T-cell (primary cell): Measurements from ENCODE around the gene PLIN5. TPM values are rescaled to one million over a fixed set of nuclear protein-coding genes. Genes with fewer than 3 reads are reported as not detected.
A peak's percentile ranks its signal among the peaks of the same experiment; 100 is the strongest.

Experiments used
- ATAC-seq, 4 experiments: fragments of 200-7000 bp in 3 of 4; fragments of 150-1000 bp in 1 of 4; cut with Tn5 transposase; replicated peaks in 1 of 4; 1 replicate in 3 of 4; 2 replicates in 1 of 4; pipeline ENCODE4 v1.10.0; 2021; ENCODE audit warnings: moderate library complexity in 3 of 4, mild to moderate bottlenecking in 2 of 4, moderate number of reproducible peaks in 1 of 4
- CTCF ChIA-PET, 2 donors: fragments of 300-600 bp; sonication (Branson Sonifier 250); formaldehyde crosslinking; loops; one replicate each; lab custom pipeline; 2022; ENCODE audit warnings: antibody characterized with exemption in 2 of 2; lab: Charles Lee
- POLR2A ChIA-PET, 2 donors: fragments of 300-600 bp; sonication (Branson Sonifier 250); formaldehyde crosslinking; loops; one replicate each; lab custom pipeline; 2022; ENCODE audit warnings: antibody characterized with exemption in 2 of 2; lab: Charles Lee
- DNase-seq, 35 experiments: peaks; one replicate each; pipeline versions ENCODE4 v3.0.0 to v3.0.0-alpha.2; 2013 to 2023
- H3K27ac ChIP-seq: one replicate; pipeline ENCODE4 v1.5.1; 2013; ENCODE audit warnings: low read length
- H3K27me3 ChIP-seq, 2 experiments: replicated peaks in 1 of 2; 1 replicate in 1 of 2; 2 replicates in 1 of 2; pipeline versions ENCODE4 v1.6.1 to v1.7.0; 2013; ENCODE audit warnings: low read length in 1 of 2, mixed read lengths in 1 of 2; ENCODE audit not compliant: control insufficient read depth in 2 of 2, insufficient read depth in 2 of 2; ENCODE audit errors: extremely low read depth in 1 of 2
- H3K36me3 ChIP-seq, 2 donors: 1 replicate in 1 of 2; 2 replicates in 1 of 2; pipeline versions ENCODE4 v1.6.1 to v1.7.0; 2013; ENCODE audit warnings: low read length in 1 of 2; ENCODE audit not compliant: control insufficient read depth in 2 of 2, insufficient read depth in 1 of 2; ENCODE audit errors: extremely low read depth in 1 of 2
- H3K4me1 ChIP-seq, 2 experiments: 1 replicate in 1 of 2; 2 replicates in 1 of 2; pipeline versions ENCODE4 v1.6.1 to v1.7.0; 2013; ENCODE audit warnings: low read length in 2 of 2, mixed read lengths in 1 of 2; ENCODE audit not compliant: insufficient read depth in 2 of 2, control insufficient read depth in 1 of 2; ENCODE audit errors: extremely low read depth in 1 of 2
- H3K4me3 ChIP-seq, 2 donors: 1 replicate in 1 of 2; 2 replicates in 1 of 2; pipeline versions ENCODE4 v1.5.1 to v1.7.0; 2013; ENCODE audit warnings: mild to moderate bottlenecking in 2 of 2, low read length in 1 of 2, moderate library complexity in 1 of 2; ENCODE audit not compliant: control insufficient read depth in 1 of 2; ENCODE audit errors: extremely low read depth in 1 of 2
- H3K9me3 ChIP-seq: 2 replicates; pipeline ENCODE4 v1.7.0; 2013
- H3K27ac Mint-ChIP-seq, 2 donors: one replicate each; pipeline ENCODE4 v1.8.0; 2020 to 2021; ENCODE audit warnings: mild to moderate bottlenecking in 2 of 2, mixed read lengths in 2 of 2
- H3K27me3 Mint-ChIP-seq, 2 donors: one replicate each; pipeline ENCODE4 v1.8.0; 2021 to 2022; ENCODE audit warnings: mixed read lengths in 2 of 2
- H3K36me3 Mint-ChIP-seq: one replicate; pipeline ENCODE4 v1.8.0; 2021; ENCODE audit warnings: mixed read lengths
- H3K4me1 Mint-ChIP-seq, 3 donors: one replicate each; pipeline ENCODE4 v1.8.0; 2020 to 2022; ENCODE audit warnings: mixed read lengths in 3 of 3, mild to moderate bottlenecking in 1 of 3
- H3K4me3 Mint-ChIP-seq, 3 donors: one replicate each; pipeline ENCODE4 v1.8.0; 2020 to 2022; ENCODE audit warnings: mild to moderate bottlenecking in 3 of 3, mixed read lengths in 3 of 3, moderate library complexity in 3 of 3
- H3K9me3 Mint-ChIP-seq, 3 donors: one replicate each; pipeline ENCODE4 v1.8.0; 2020 to 2022; ENCODE audit warnings: mixed read lengths in 3 of 3
- WGBS: methylation state at CpG from one replicate; pipeline ENCODE4 v1.1.5; 2013; ENCODE audit warnings: missing lambda C conversion rate; ENCODE audit not compliant: insufficient coverage; 5-methylcytosine and 5-hydroxymethylcytosine counted together
- total RNA-seq, 35 experiments: library from RNA in 6 of 35; stranded (reverse) in 6 of 35; fragments of 120-200 nt in 1 of 35; gene quantifications; one replicate each; pipeline versions ENCODE4 v1.2.1 to v1.2.4 and lab custom pipeline; 2013 to 2026

Gene PLIN5, protein sequence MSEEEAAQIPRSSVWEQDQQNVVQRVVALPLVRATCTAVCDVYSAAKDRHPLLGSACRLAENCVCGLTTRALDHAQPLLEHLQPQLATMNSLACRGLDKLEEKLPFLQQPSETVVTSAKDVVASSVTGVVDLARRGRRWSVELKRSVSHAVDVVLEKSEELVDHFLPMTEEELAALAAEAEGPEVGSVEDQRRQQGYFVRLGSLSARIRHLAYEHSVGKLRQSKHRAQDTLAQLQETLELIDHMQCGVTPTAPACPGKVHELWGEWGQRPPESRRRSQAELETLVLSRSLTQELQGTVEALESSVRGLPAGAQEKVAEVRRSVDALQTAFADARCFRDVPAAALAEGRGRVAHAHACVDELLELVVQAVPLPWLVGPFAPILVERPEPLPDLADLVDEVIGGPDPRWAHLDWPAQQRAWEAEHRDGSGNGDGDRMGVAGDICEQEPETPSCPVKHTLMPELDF
- total RNA-seq (1 to 10 TPM in 2 of 5 donors, under 1 TPM in 3; 0.14 to 2.3 (median 0.99) TPM), total RNA-seq (lab: John Stamatoyannopoulos, UW) (0 to 1.1 (median 0.31) reads per million in 29 experiments)
- 0.09 TPM for total RNA-seq (2013)

GRCh38 chr19:4534836-4535658 is at the start of gene PLIN5:
TSS of gene PLIN5 (minus strand) at chr19:4535224. CDS start at chr19:4534074, 1,150 bp downstream.
- CTCF ChIA-PET, result no interaction called here

GRCh38 chr19:4583961-4584669 is 49.1 kb upstream of the PLIN5 start:
- ChIA-PET POLR2A (no interaction called here), CTCF (no interaction called here)
- Histone ChIP-seq H3K27ac (no peak overlapping the region), H3K4me3 (peak overlapping the region in 1 of 2 donors; percentile 25), H3K4me1 (peaks cover 0 to 26% of the 10 kb centered on the region in 2 experiments), H3K27me3 (peaks cover 3 to 83% of the 10 kb centered on the region in 2 experiments), H3K36me3 (no peaks in the 10 kb centered on the region), H3K9me3 (no peaks in the 10 kb centered on the region)
- Mint-ChIP-seq H3K36me3 (no peaks in the 10 kb centered on the region), H3K4me1 (peaks cover 8 to 17% (median 10%) of the 10 kb centered on the region in 3 donors), H3K4me3 (peak overlapping the region in 1 of 3 donors; percentile 35), H3K9me3 (no peaks in the 10 kb centered on the region), H3K27ac (no peak overlapping the region), H3K27me3 (peaks cover 41 to 63% of the 10 kb centered on the region in 2 donors)
- WGBS, result 5% methylated on average over 49 of the region's 49 CpGs
- DNase-seq (no peak), ATAC-seq (no peak)

More at GRCh38 chr19:4534836-4535658, at the start of gene PLIN5:
- 23% methylated on average over 39 of the region's 49 CpGs for WGBS
- Histone ChIP-seq H3K27ac (no peak within 1 kb of the TSS), H3K4me3 (no peak within 1 kb of the TSS), H3K4me1 (peaks cover 0 to 15% of the 10 kb centered on the region in 2 experiments), H3K9me3 (no peaks in the 10 kb centered on the region), H3K36me3 (no peaks in the 10 kb centered on the region), H3K27me3 (peaks cover 3 to 62% of the 10 kb centered on the region in 2 experiments)
- no peaks in the 10 kb centered on the region for H3K36me3 Mint-ChIP-seq
- H3K9me3 Mint-ChIP-seq, result no peaks in the 10 kb centered on the region
- peak within 1 kb of the TSS in 1 of 2 donors; percentile 52 for H3K27ac Mint-ChIP-seq
- ATAC-seq, result peak; percentile 48 to 76 (median 62)
- peaks cover 3 to 31% of the 10 kb centered on the region in 2 donors for H3K27me3 Mint-ChIP-seq
- peaks cover 4 to 11% (median 5%) of the 10 kb centered on the region in 3 donors for H3K4me1 Mint-ChIP-seq
- POLR2A ChIA-PET, result interaction anchor here in 1 of 2 donors (0.6 kb wide), 1 partner anchor 64 kb away, joined by 3 read pairs; no protein-coding TSS in a partner anchor
- peak within 1 kb of the TSS in 2 of 3 donors; percentile 21 to 28 for H3K4me3 Mint-ChIP-seq
- peak in 28 of 35 experiments; percentile 13 to 51 (median 34) for DNase-seq

GRCh38 chr19:4582980-4583842 is 48.2 kb upstream of the PLIN5 start:
- Mint-ChIP-seq H3K36me3 (no peaks in the 10 kb centered on the region), H3K9me3 (no peaks in the 10 kb centered on the region), H3K4me1 (peaks cover 8 to 17% (median 10%) of the 10 kb centered on the region in 3 donors), H3K4me3 (peak overlapping the region in 1 of 3 donors; percentile 35), H3K27ac (no peak overlapping the region), H3K27me3 (peaks cover 47 to 68% of the 10 kb centered on the region in 2 donors)
- peaks cover 0 to 26% of the 10 kb centered on the region in 2 experiments for H3K4me1 ChIP-seq
- CTCF ChIA-PET, result no interaction called here
- POLR2A ChIA-PET, result no interaction called here
- no peak overlapping the region for H3K27ac ChIP-seq
- DNase-seq (no peak), ATAC-seq (peak in 1 of 4 experiments; percentile 9)
- WGBS, result 21% methylated on average over 14 of the region's 16 CpGs
- H3K4me3 ChIP-seq, result no peak overlapping the region
- H3K36me3 ChIP-seq, result no peaks in the 10 kb centered on the region
- no peaks in the 10 kb centered on the region for H3K9me3 ChIP-seq
- peaks cover 5 to 89% of the 10 kb centered on the region in 2 experiments for H3K27me3 ChIP-seq

GRCh38 chr19:4581666-4582553 is 46.9 kb upstream of the PLIN5 start:
- POLR2A ChIA-PET, result no interaction called here
- Histone ChIP-seq H3K36me3 (no peaks in the 10 kb centered on the region), H3K27me3 (peaks cover 5 to 92% of the 10 kb centered on the region in 2 experiments), H3K4me3 (no peak overlapping the region), H3K4me1 (peaks cover 0 to 26% of the 10 kb centered on the region in 2 experiments), H3K9me3 (no peaks in the 10 kb centered on the region), H3K27ac (no peak overlapping the region)
- DNase-seq (no peak), ATAC-seq (no peak)
- Mint-ChIP-seq H3K9me3 (no peaks in the 10 kb centered on the region), H3K36me3 (no peaks in the 10 kb centered on the region), H3K4me1 (peaks cover 8 to 17% (median 10%) of the 10 kb centered on the region in 3 donors), H3K27me3 (peaks cover 41 to 68% of the 10 kb centered on the region in 2 donors), H3K4me3 (peak overlapping the region; percentile 37 to 70 (median 41)), H3K27ac (peak overlapping the region in 1 of 2 donors; percentile 32)
- CTCF ChIA-PET, result no interaction called here
- WGBS, result 24% methylated on average over 31 of the region's 57 CpGs
